SK-N-MC (cell line): Measurements from ENCODE around the gene ATF5.

ENCODE experiments used
- EZH2 ChIP-seq: fragments of 200-600 bp; sonication (generic); IDR thresholded peaks from one replicate; pipeline ENCODE4 v1.6.1; 2017; ENCODE audit warnings: antibody characterized with exemption
- FOXP2 ChIP-seq: optimal IDR thresholded peaks from 2 replicates; pipeline ENCODE3; 2011; ENCODE audit warnings: mild to moderate bottlenecking, moderate library complexity; ENCODE audit not compliant: insufficient read depth; ENCODE audit errors: extremely low read length, control extremely low read depth
- POLR2AphosphoS5 ChIP-seq: IDR thresholded peaks from 2 replicates; pipeline ENCODE4 v1.6.1; 2012; ENCODE audit warnings: mild to moderate bottlenecking, low read depth, low read length, borderline replicate concordance

- TF ChIP-seq EZH2 (no peak), POLR2AphosphoS5 (no peak; the same call in 1 of the 2 replicates), FOXP2 (no peak)
Observed at GRCh38 chr19:49911381-49912145, 17.4 kb upstream of the ATF5 start.
